GM10248 (cell line): ENCODE measurements around the gene ARHGAP8.

Experiments
- CTCF ChIA-PET: fragments of 300-600 bp; sonication (Branson Sonifier 250); formaldehyde crosslinking; extraction: SDS; loops from one replicate; lab custom pipeline; 2021; ENCODE audit warnings: antibody characterized with exemption; lab: Yijun Ruan, JAX
- POLR2A ChIA-PET: fragments of 350-650 bp; sonication (Branson Sonifier 250); formaldehyde crosslinking; extraction: SDS; loops from one replicate; lab custom pipeline; 2020; ENCODE audit warnings: antibody characterized with exemption; lab: Yijun Ruan, JAX
- DNase-seq: peaks from one replicate; pipeline ENCODE4 v3.0.0; 2012; ENCODE audit errors: extremely low spot score
- CTCF ChIP-seq: IDR thresholded peaks from 2 replicates; pipeline ENCODE4 v1.5.1; 2012; ENCODE audit warnings: mild to moderate bottlenecking, low read depth; ENCODE audit errors: extremely low read depth, missing control alignments, control extremely low read depth

ARHGAP8 gene

GRCh38 chr22:44752285-44753188, at the start of gene ARHGAP8:
Gene ARHGAP8, plus strand, starts transcription at chr22:44752575. Its CDS starts 33,953 bp downstream, at chr22:44786528.
- ChIA-PET CTCF (no interaction called here), POLR2A (no interaction called here)
- DNase-seq = no peak
- TF ChIP-seq CTCF = no peak

- ChIA-PET POLR2A (interaction anchor here (0.6 kb wide), 1 partner anchor 635 kb away, joined by 5 read pairs; no protein-coding TSS in a partner anchor), CTCF (interaction anchor here (2.3 kb wide), 1 partner anchor 19 kb away, joined by 6 read pairs; no protein-coding TSS in a partner anchor)
- DNase-seq = no peak
- TF ChIP-seq CTCF = no peak
Measured at GRCh38 chr22:44703255-44703870, 49.0 kb upstream of the ARHGAP8 start.

- ChIA-PET POLR2A (no interaction called here), CTCF (interaction anchor here (0.6 to 2.3 kb wide), 4 partner anchors 11 to 30 kb away, joined by 3 to 9 read pairs (median 4); no protein-coding TSS in a partner anchor)
Measured at GRCh38 chr22:44704159-44705021, 48.0 kb upstream of the ARHGAP8 start.

GRCh38 chr22:44705022-44705297, 47.4 kb upstream of the ARHGAP8 start:
- no peak for DNase-seq

More at GRCh38 chr22:44704159-44705021, 48.0 kb upstream of the ARHGAP8 start:
- DNase-seq = no peak
- TF ChIP-seq CTCF = no peak

GRCh38 chr22:44706488-44706887, 45.9 kb upstream of the ARHGAP8 start:
- CTCF ChIA-PET = interaction anchor here (2.0 to 2.3 kb wide), 2 partner anchors 9 to 28 kb away, joined by 7 to 9 read pairs; no protein-coding TSS in a partner anchor
- POLR2A ChIA-PET = no interaction called here
- DNase-seq = no peak
- no peak for TF ChIP-seq CTCF

More at GRCh38 chr22:44705022-44705297, 47.4 kb upstream of the ARHGAP8 start:
- ChIA-PET POLR2A (no interaction called here), CTCF (interaction anchor here (1.6 to 2.3 kb wide), 3 partner anchors 10 to 30 kb away, joined by 3 to 9 read pairs (median 6); no protein-coding TSS in a partner anchor)
- TF ChIP-seq CTCF = no peak

GRCh38 chr22:44707178-44707577, 45.2 kb upstream of the ARHGAP8 start:
- TF ChIP-seq CTCF = no peak
- ChIA-PET POLR2A (no interaction called here), CTCF (interaction anchor here (2.3 kb wide), 1 partner anchor 9 kb away, joined by 7 read pairs; no protein-coding TSS in a partner anchor)
- DNase-seq = no peak
